ENCODE results near the gene ZIC2.

DNA sequence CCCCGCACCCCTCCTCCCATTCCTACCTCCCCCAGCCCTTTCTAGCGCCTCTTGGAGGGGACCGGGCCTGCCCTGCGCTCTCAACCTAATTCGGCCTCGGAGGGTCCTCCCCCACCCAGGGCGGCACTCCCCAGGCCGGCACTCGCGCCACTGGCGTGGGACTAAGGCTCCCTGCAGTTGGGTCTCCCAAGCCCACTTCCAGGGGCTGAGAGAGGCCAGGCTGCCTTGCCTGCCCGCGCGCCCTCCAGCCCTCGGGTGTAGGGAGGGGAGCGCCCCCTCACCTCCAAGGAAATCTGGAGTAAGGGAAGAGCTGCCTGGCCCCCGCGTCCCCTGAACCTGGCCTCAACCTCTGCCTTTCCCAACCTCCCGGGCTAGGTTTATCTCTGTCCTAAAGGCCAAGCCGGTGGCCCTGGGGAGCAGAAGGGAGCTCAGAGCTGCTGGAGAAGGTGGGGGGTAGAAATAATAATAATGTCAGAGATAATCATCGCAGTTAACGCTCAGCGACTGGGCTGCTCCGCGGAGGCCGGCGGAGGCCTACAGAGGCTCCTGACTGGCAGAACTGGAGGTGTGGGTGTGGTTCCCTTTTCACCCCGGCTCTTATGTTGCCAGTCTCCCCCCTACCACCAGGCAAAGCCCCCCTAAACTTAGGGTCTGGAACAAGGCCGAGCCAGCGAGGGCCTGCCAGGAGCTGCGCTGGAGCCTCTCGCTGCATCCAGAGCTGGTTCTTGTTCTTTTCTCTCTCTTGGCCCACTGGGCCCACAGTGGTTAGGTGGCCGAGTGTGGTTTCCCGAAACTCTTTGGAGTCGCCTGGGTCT is 9.6 kb downstream of the ZIC2 start:
- TF ChIP-seq, protein P1, sequence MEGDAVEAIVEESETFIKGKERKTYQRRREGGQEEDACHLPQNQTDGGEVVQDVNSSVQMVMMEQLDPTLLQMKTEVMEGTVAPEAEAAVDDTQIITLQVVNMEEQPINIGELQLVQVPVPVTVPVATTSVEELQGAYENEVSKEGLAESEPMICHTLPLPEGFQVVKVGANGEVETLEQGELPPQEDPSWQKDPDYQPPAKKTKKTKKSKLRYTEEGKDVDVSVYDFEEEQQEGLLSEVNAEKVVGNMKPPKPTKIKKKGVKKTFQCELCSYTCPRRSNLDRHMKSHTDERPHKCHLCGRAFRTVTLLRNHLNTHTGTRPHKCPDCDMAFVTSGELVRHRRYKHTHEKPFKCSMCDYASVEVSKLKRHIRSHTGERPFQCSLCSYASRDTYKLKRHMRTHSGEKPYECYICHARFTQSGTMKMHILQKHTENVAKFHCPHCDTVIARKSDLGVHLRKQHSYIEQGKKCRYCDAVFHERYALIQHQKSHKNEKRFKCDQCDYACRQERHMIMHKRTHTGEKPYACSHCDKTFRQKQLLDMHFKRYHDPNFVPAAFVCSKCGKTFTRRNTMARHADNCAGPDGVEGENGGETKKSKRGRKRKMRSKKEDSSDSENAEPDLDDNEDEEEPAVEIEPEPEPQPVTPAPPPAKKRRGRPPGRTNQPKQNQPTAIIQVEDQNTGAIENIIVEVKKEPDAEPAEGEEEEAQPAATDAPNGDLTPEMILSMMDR (IDR thresholded peaks at IDR 0.05) = no peak
- no peak for TF ChIP-seq POLR2A (IDR thresholded peaks at IDR 0.05)

Data from lower leg skin (tissue), 3 donors.